ENCODE measurements around the gene CYBC1. TPM values are rescaled to one million over a fixed set of nuclear protein-coding genes. Genes with fewer than 3 reads are reported as not detected.

CYBC1 gene
- total RNA-seq, 3 donors from 2014 or later (not counting 1 experiment from before 2014, with no cell fraction given): 168 to 219 (median 192) TPM

- WGBS (ENCODE audit: insufficient coverage): under 1% methylated on average over 62 of the region's 62 CpGs
- DNase-seq (peak; percentile 58 to 67), ATAC-seq (peak in 2 of 3 donors; percentile 7 to 36)
- Histone ChIP-seq H3K9me3 (ENCODE audit: control insufficient read depth, insufficient read depth, low read length) (no peaks in the 10 kb centered on the region), H3K36me3 (ENCODE audit: control insufficient read depth, insufficient read depth, low read length) (peaks cover 29% of the 10 kb centered on the region), H3K27me3 (ENCODE audit: control insufficient read depth, insufficient read depth, low read length) (no peaks in the 10 kb centered on the region), H3K27ac (ENCODE audit: low read length) (peak overlapping the region; percentile 71), H3K4me1 (ENCODE audit: control insufficient read depth, insufficient read depth, low read length) (peaks cover 18% of the 10 kb centered on the region), H3K4me3 (ENCODE audit: low read length) (peak overlapping the region; percentile 61)
- Mint-ChIP-seq H3K36me3 (peaks cover under 1% of the 10 kb centered on the region), H3K4me1 (peaks cover 35 to 44% of the 10 kb centered on the region in 2 donors), H3K27me3 (ENCODE audit: low read depth in 2 of 2) (no peaks in the 10 kb centered on the region), H3K4me3 (peak overlapping the region; percentile 96), H3K9me3 (no peaks in the 10 kb centered on the region), H3K27ac (peak overlapping the region; percentile 97 to 99)
- TF ChIP-seq, protein P1, sequence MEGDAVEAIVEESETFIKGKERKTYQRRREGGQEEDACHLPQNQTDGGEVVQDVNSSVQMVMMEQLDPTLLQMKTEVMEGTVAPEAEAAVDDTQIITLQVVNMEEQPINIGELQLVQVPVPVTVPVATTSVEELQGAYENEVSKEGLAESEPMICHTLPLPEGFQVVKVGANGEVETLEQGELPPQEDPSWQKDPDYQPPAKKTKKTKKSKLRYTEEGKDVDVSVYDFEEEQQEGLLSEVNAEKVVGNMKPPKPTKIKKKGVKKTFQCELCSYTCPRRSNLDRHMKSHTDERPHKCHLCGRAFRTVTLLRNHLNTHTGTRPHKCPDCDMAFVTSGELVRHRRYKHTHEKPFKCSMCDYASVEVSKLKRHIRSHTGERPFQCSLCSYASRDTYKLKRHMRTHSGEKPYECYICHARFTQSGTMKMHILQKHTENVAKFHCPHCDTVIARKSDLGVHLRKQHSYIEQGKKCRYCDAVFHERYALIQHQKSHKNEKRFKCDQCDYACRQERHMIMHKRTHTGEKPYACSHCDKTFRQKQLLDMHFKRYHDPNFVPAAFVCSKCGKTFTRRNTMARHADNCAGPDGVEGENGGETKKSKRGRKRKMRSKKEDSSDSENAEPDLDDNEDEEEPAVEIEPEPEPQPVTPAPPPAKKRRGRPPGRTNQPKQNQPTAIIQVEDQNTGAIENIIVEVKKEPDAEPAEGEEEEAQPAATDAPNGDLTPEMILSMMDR (IDR thresholded peaks at IDR 0.05): no peak
- intact Hi-C loops (cut with micrococcal nuclease): loop anchor here (1.0 to 2.0 kb wide), 2 partner anchors 9 to 40 kb away; partner anchors contain the start of genes CYBC1, HEXD and OGFOD3
Observed at GRCh38 chr17:82458885-82459424, 8.4 kb upstream of the CYBC1 start.

DNA sequence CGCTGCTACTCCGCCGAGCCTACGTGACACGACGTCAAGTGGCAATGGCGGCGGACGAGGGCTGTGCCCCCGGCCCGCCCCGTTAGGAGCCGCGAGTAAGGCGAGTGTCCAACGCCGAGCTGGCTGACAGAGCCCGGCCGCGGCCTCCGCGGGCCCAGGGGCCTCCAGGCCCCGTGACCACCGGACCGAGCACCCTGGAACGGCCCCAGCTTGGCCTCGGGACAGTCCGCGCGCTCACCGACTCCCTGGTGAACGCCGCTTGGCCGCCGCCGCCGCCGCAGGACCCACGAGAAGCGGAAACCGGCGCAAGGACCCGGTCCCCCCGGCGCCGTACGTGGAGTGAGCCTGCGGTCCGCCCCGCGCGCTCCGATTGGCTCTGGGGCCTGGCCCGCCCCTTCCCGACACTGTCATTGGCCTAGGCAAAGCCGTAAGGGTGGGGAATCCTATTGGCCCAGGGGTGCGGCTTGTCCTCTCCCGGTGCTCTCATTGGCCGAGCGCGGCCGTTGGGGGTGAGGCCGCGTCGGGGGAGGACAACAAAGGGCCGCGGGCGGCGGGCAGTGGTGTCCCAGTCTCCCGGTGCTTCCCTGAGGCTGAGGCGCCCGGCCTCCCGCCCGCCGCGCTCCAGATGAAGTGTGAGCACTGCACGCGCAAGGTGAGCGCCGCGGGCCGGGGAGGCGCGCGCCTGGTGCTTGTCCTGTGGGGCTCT is 7.8 kb upstream of the CYBC1 start, which contains the start of gene NARF:
NARF (plus strand) TSS at position 563 of the 706 bp plus-strand sequence; CDS start at position 626, 63 bp downstream.
- Mint-ChIP-seq H3K36me3 (no peaks in the 10 kb centered on the region), H3K27me3 (ENCODE audit: low read depth in 2 of 2) (no peaks in the 10 kb centered on the region), H3K27ac (peak within 1 kb of the TSS; percentile 97 to 99), H3K4me3 (peak within 1 kb of the TSS; percentile 96), H3K9me3 (no peaks in the 10 kb centered on the region), H3K4me1 (peaks cover 35 to 38% of the 10 kb centered on the region in 2 donors)
- peak within 1 kb of the TSS; percentile 61 for H3K4me3 ChIP-seq (ENCODE audit: low read length)
- H3K27me3 ChIP-seq (ENCODE audit: control insufficient read depth, insufficient read depth, low read length): no peaks in the 10 kb centered on the region
- intact Hi-C loops (cut with micrococcal nuclease): loop anchor here (1.0 to 2.0 kb wide), 2 partner anchors 8 to 40 kb away; partner anchors contain the start of genes CYBC1, HEXD and OGFOD3
- DNase-seq (peak; percentile 93 to 97), ATAC-seq (peak; percentile 89 to 99 (median 92))
- peaks cover 18% of the 10 kb centered on the region for H3K4me1 ChIP-seq (ENCODE audit: control insufficient read depth, insufficient read depth, low read length)
- TF ChIP-seq, protein P1 (IDR thresholded peaks at IDR 0.05): no peak
- peak within 1 kb of the TSS; percentile 97 for H3K27ac ChIP-seq (ENCODE audit: low read length)
- peaks cover 26% of the 10 kb centered on the region for H3K36me3 ChIP-seq (ENCODE audit: control insufficient read depth, insufficient read depth, low read length)
- H3K9me3 ChIP-seq (ENCODE audit: control insufficient read depth, insufficient read depth, low read length): no peaks in the 10 kb centered on the region
- WGBS (ENCODE audit: insufficient coverage): under 1% methylated on average over 85 of the region's 85 CpGs

DNA sequence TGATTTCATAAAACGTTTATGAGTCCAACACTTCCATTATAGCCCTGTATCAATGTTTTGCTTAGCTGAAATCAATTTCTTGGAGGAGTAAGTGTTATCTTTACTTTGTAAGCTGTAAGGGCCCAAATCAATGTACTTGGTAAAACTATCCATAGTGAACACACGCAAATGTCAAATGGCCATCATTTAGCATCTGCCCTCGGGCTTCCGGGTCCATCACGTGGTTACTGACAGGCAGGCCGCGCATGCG is 7.3 kb upstream of the CYBC1 start:
- TF ChIP-seq, protein P1 (IDR thresholded peaks at IDR 0.05): no peak
- Histone ChIP-seq H3K27ac (ENCODE audit: low read length) (peak overlapping the region; percentile 97), H3K9me3 (ENCODE audit: control insufficient read depth, insufficient read depth, low read length) (no peaks in the 10 kb centered on the region), H3K27me3 (ENCODE audit: control insufficient read depth, insufficient read depth, low read length) (no peaks in the 10 kb centered on the region), H3K4me1 (ENCODE audit: control insufficient read depth, insufficient read depth, low read length) (peaks cover 18% of the 10 kb centered on the region), H3K4me3 (ENCODE audit: low read length) (peak overlapping the region; percentile 61), H3K36me3 (ENCODE audit: control insufficient read depth, insufficient read depth, low read length) (peaks cover 21% of the 10 kb centered on the region)
- Mint-ChIP-seq H3K9me3 (no peaks in the 10 kb centered on the region), H3K4me3 (peak overlapping the region; percentile 96), H3K4me1 (peaks cover 34 to 35% of the 10 kb centered on the region in 2 donors), H3K36me3 (no peaks in the 10 kb centered on the region), H3K27me3 (ENCODE audit: low read depth in 2 of 2) (no peaks in the 10 kb centered on the region), H3K27ac (peak overlapping the region; percentile 97 to 99)
- DNase-seq: peak in 1 of 2 donors; percentile 98
- WGBS (ENCODE audit: insufficient coverage): 0% methylated on average over 7 of the region's 8 CpGs
- no peak for ATAC-seq
- intact Hi-C loops (cut with micrococcal nuclease): loop anchor here (1.0 to 2.0 kb wide), 2 partner anchors 8 to 39 kb away; partner anchors contain the start of genes CYBC1, HEXD and OGFOD3
